GM12864 (cell line): Measurements from ENCODE around the gene SAT2.
A peak's percentile ranks its signal among the peaks of the same experiment; 100 is the strongest.

Source experiments
- DNase-seq: peaks from one replicate; pipeline ENCODE4 v3.0.0-alpha.2; 2011; ENCODE audit warnings: low read depth
- H3K4me3 ChIP-seq: 2 replicates; pipeline ENCODE4 v1.5.1; 2011; ENCODE audit warnings: mild to moderate bottlenecking, low read depth, low read length, control low read depth
- TF ChIP-seq, protein P1 (sequence below): IDR thresholded peaks from 2 replicates; pipeline ENCODE4 v1.5.1; 2011; ENCODE audit warnings: low read depth, mild to moderate bottlenecking, moderate library complexity, low read length, control low read depth, inconsistent platforms; ENCODE audit errors: missing control alignments

Gene SAT2

DNA sequence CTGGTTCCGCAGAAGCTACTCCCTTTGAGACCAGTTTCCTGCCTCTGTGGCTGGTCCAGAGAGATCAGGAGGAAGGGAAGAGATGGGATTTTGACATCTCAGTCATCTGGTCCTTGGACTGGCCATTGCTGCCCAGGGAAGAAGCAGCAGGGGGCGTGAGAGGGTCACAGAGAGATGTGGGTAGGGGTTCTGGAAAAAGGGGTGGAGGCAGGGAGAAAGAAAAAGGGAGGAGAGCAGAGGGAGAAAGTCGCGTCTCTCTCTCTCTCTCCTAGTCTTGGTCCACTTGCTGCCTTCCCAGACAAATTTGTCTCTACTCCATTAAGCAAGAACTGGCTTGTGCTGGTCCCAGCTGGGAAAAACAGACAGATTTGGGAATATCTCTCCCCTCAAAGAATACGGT lies 6.8 kb upstream of the SAT2 start:
- DNase-seq = no peak
- TF ChIP-seq, protein P1, sequence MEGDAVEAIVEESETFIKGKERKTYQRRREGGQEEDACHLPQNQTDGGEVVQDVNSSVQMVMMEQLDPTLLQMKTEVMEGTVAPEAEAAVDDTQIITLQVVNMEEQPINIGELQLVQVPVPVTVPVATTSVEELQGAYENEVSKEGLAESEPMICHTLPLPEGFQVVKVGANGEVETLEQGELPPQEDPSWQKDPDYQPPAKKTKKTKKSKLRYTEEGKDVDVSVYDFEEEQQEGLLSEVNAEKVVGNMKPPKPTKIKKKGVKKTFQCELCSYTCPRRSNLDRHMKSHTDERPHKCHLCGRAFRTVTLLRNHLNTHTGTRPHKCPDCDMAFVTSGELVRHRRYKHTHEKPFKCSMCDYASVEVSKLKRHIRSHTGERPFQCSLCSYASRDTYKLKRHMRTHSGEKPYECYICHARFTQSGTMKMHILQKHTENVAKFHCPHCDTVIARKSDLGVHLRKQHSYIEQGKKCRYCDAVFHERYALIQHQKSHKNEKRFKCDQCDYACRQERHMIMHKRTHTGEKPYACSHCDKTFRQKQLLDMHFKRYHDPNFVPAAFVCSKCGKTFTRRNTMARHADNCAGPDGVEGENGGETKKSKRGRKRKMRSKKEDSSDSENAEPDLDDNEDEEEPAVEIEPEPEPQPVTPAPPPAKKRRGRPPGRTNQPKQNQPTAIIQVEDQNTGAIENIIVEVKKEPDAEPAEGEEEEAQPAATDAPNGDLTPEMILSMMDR = peak; percentile 29

DNA sequence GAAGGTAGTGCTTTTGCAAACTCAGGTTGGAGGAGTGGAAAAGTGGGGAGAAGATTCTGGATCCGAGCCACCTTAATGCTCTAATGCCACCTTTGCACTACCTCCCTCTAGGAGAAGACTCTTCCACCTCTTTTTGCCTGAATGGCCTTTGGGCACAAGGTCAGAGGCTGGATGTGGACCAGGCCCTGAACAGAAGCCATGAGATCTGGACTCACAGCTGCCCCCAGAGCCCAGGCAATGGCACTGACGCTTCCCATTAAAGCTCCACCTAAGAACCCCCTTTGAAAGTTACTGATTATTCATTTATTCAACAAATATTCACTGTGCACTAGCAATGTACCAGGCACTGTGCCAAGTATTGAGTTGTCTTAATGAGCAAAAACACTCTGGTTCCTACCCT lies 5.5 kb upstream of the SAT2 start:
- DNase-seq = no peak
- H3K4me3 ChIP-seq = no peak overlapping the region
- TF ChIP-seq, protein P1 = no peak

More for the DNA sequence above, 6.8 kb upstream of the SAT2 start:
- H3K4me3 ChIP-seq = no peak overlapping the region

DNA sequence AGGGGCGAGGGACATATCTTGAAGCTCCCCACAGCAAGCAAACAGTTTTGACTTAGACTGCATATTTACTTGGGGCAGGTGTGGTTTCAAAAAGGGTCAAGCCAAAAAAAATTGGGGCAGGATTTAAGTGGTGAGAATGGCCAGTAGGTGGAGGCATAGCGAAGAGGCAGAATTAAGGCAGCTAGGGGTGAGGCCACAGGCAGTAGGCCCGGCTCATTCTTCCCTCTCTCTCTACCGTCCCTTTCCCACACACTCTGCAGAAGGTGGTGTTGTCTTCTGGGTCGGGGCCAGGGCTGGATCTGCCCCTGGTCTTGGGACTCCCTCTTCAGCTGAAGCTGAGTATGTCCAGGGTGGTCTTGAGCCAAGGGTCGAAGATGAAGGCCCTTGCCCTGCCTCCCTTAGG lies 4.9 kb upstream of the SAT2 start:
- no peak for DNase-seq
- H3K4me3 ChIP-seq = no peak overlapping the region
- TF ChIP-seq, protein P1 = peak; percentile 70

DNA sequence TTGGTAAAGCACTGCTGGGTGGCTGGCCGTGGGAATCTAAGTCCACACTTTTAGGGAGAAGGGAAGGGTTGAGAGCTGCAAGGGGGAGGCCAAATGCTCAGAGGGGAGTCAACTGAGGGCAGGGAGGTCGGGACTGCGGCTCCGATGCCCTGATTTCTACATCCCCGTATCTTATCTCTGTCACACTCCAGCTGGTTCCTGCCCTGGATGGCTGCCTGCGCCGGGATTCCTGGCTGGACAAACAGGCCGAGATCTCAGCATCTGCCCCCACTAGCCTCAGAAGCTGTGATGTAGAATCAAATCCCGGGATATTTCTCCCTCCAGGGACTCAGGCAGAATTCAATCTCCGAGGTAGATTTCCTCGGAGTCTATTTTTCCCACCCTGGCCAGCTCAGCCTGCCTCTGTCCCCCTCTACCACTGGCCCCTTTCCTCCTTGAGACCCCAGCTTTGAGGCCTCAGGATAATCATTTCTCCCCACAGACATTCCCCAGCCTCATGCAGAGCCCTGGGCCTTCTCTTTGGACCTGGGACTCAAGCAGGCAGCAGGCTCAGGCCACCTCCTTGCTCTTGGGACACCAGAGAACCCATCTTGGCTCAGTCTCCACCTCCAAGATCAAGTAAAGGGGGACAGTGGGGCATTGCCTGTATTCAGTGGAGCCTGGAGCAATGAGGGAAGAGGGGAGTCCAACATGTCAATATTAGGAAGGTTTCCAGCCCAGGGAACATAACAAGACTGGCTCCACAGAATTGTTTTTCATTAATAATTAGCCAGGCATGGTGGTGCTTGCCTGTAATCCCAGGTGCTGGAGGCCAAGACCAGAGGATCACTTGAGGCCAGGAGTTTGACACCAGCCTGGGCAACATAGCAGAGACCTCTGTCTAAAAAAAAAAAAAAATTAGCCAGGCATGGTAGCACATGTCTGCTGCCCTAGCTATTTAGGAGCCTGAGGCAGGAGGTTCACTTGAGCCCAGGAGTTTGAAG lies 4.1 kb upstream of the SAT2 start:
- no peak for DNase-seq
- no peak overlapping the region for H3K4me3 ChIP-seq
- TF ChIP-seq, protein P1 = no peak

DNA sequence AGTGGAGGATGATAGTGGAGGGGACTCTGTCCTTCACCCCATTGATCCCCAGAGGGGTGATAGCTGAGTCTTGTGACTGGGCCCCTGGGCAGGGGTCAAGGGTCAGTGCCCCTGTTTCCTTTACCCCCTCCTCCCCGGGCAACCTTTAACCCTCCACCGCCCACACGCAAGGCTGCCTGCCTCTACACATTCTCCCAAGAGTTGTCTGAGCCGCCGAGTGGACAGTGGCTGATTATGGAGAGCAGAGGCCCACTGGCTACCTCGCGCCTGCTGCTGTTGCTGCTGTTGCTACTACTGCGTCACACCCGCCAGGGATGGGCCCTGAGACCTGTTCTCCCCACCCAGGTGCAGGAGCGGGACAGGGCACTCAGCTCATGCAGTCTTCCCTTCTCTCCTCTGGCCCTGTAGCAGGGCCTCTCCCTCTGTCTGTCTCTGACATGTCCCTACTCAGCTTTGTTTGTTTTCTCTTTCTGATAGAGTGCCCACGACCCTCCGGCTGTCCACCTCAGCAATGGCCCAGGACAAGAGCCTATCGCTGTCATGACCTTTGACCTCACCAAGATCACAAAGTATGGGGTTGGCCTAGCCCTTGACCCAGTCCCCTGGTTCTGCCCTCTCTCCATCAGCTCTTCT lies 2.4 kb upstream of the SAT2 start, which contains the start of gene SHBG:
SHBG (plus strand) TSS at position 197 of the 633 bp plus-strand sequence; CDS start at position 235, 38 bp downstream.
- TF ChIP-seq, protein P1 = no peak
- DNase-seq = no peak
- no peak within 1 kb of the TSS for H3K4me3 ChIP-seq

DNA sequence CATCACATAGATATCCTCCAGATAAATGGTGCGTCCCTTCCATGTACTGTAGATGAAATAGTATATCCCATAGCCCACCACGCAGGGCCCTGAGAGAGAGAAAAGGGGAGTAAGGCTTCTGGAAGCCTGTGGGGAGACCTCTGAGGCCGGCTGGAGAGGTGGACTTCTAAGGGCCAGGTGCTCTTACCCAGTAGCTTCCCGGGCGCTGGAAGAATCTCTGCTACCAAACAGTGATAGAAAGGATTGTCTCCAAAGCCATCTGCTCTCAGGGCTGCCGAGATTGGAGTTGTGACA lies 718 bp downstream of the SAT2 start:
- H3K4me3 ChIP-seq = peak overlapping the region; percentile 80
- DNase-seq = no peak
- TF ChIP-seq, protein P1 = no peak
